Osteoblast (primary cell): ENCODE results near the gene CCR9. TPM values are rescaled to one million over a fixed set of nuclear protein-coding genes. Genes with fewer than 3 reads are reported as not detected.

Experiments
- DNase-seq: peaks from one replicate; pipeline ENCODE4 v3.0.0; 2011; ENCODE audit warnings: low spot score, mixed read lengths; ENCODE audit not compliant: insufficient read length; ENCODE audit errors: missing footprints
- H2AFZ ChIP-seq: 2 replicates; pipeline ENCODE4 v1.6.0; 2011; ENCODE audit warnings: mild to moderate bottlenecking, low read length
- H3K27ac ChIP-seq: 2 replicates; pipeline ENCODE4 v1.5.1; 2011; ENCODE audit warnings: mild to moderate bottlenecking, low read depth, low read length, moderate library complexity
- H3K27me3 ChIP-seq: 2 replicates; pipeline ENCODE4 v1.6.0; 2012; ENCODE audit warnings: mild to moderate bottlenecking, control low read depth, inconsistent platforms, low read length, moderate library complexity; ENCODE audit not compliant: insufficient read depth
- H3K36me3 ChIP-seq: 2 replicates; pipeline ENCODE4 v1.5.1; 2011; ENCODE audit warnings: mild to moderate bottlenecking, low read length, control low read depth, moderate library complexity; ENCODE audit not compliant: insufficient read depth
- H3K4me1 ChIP-seq: 2 replicates; pipeline ENCODE4 v1.5.1; 2011; ENCODE audit warnings: mild to moderate bottlenecking, low read length, control low read depth, moderate library complexity; ENCODE audit not compliant: insufficient read depth
- H3K4me2 ChIP-seq: 2 replicates; pipeline ENCODE4 v1.6.0; 2011; ENCODE audit warnings: mild to moderate bottlenecking, low read length; ENCODE audit not compliant: insufficient read depth
- H3K4me3 ChIP-seq: fragments of 200-600 bp; sonication (generic); 3 replicates; pipeline ENCODE4 v1.5.1; 2012; ENCODE audit warnings: mild to moderate bottlenecking, low read length, inconsistent platforms; ENCODE audit not compliant: insufficient read depth
- H3K79me2 ChIP-seq: 2 replicates; pipeline ENCODE4 v1.6.0; 2012; ENCODE audit warnings: mild to moderate bottlenecking, low read length, control low read depth, inconsistent platforms; ENCODE audit not compliant: insufficient read depth
- H3K9me3 ChIP-seq: 2 replicates; pipeline ENCODE4 v1.5.1; 2011; ENCODE audit warnings: low read depth, low read length, control low read depth
- H4K20me1 ChIP-seq: 2 replicates; pipeline ENCODE4 v1.6.0; 2012; ENCODE audit warnings: mild to moderate bottlenecking, low read length, control low read depth; ENCODE audit not compliant: insufficient read depth
- total RNA-seq: library from RNA; depleted of rRNA; stranded (reverse); fragments of >200 nt; gene quantifications from 2 replicates; pipeline ENCODE4 v1.2.3, GENCODE V29; 2012
- TF ChIP-seq, protein P1 (sequence below): IDR thresholded peaks from 2 replicates; pipeline ENCODE4 v1.5.1; 2011; ENCODE audit warnings: mild to moderate bottlenecking, low read depth, low read length, moderate library complexity; ENCODE audit errors: extremely low read depth

Gene CCR9
- total RNA-seq, 1 donor: not detected

DNA sequence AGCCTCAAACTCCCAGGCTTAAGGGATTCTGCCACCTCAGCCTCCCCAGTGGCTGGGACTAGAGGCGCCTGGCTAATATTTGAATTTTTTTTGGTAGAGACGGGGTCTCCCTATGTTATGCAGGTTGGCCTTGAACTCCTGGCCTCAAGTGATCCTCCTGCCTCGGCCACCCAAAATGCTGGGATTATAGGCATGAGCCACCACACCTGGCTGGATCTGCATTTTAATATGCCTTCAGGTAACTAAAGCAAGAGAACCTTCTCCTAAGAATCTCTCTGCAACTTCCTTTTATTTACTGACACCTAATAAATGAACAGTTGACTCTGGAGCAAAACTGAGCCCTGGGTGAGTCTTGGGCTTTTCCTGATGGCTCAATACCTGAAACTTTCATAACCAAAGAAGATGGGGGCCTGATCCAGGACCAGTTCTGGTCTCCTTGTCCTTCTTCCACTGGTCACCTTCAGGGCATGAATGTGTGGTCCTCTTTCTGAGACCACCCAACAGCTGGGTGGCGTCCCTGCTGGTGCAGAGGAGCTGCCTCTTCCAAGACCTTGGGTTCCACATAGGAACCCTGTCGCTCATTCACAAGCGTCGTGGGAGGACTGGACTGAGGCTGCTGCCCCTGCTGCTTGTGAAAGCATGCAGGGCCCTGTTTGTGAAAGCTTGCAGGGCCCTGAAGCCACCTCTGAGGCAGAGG, 28.2 kb downstream of the CCR9 start:
- peaks cover 11% of the 10 kb centered on the region for H3K4me1 ChIP-seq
- H3K9me3 ChIP-seq: no peaks in the 10 kb centered on the region
- H4K20me1 ChIP-seq: no peaks in the 10 kb centered on the region
- TF ChIP-seq, protein P1, sequence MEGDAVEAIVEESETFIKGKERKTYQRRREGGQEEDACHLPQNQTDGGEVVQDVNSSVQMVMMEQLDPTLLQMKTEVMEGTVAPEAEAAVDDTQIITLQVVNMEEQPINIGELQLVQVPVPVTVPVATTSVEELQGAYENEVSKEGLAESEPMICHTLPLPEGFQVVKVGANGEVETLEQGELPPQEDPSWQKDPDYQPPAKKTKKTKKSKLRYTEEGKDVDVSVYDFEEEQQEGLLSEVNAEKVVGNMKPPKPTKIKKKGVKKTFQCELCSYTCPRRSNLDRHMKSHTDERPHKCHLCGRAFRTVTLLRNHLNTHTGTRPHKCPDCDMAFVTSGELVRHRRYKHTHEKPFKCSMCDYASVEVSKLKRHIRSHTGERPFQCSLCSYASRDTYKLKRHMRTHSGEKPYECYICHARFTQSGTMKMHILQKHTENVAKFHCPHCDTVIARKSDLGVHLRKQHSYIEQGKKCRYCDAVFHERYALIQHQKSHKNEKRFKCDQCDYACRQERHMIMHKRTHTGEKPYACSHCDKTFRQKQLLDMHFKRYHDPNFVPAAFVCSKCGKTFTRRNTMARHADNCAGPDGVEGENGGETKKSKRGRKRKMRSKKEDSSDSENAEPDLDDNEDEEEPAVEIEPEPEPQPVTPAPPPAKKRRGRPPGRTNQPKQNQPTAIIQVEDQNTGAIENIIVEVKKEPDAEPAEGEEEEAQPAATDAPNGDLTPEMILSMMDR: no peak
- no peak for DNase-seq
- H3K36me3 ChIP-seq: no peaks in the 10 kb centered on the region
- H2AFZ ChIP-seq: no peak overlapping the region
- no peak overlapping the region for H3K4me3 ChIP-seq
- no peaks in the 10 kb centered on the region for H3K79me2 ChIP-seq
- H3K4me2 ChIP-seq: no peak overlapping the region
- H3K27me3 ChIP-seq: peaks cover 11% of the 10 kb centered on the region
- H3K27ac ChIP-seq: no peak overlapping the region

DNA sequence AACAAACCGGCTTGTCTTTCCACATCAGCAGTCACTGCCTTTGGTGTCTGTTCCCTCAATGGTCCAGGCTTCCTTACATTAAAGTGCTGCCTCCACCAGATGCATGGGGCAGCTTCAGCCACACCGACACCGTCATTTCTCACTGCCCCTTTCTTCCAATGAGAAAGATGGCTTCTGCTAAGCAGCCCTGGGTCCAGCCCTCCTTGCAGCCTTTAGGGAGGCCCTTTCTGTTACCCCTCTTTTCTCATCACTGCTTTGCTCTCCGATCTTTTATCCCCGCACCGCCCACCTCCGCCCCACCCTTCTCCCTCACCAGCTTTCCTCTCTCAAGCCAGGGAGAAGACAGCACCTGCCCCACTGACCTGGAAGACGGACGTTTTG, 28.7 kb downstream of the CCR9 start:
- no peak for DNase-seq
- Histone ChIP-seq H4K20me1 (no peaks in the 10 kb centered on the region), H3K4me3 (no peak overlapping the region), H3K27me3 (peaks cover 9% of the 10 kb centered on the region), H3K4me1 (peaks cover 11% of the 10 kb centered on the region), H3K79me2 (no peaks in the 10 kb centered on the region), H3K9me3 (no peaks in the 10 kb centered on the region), H3K4me2 (no peak overlapping the region), H3K36me3 (no peaks in the 10 kb centered on the region), H2AFZ (no peak overlapping the region), H3K27ac (no peak overlapping the region)
- TF ChIP-seq, protein P1: no peak

- Histone ChIP-seq H3K36me3 (no peaks in the 10 kb centered on the region), H3K9me3 (no peaks in the 10 kb centered on the region), H3K27me3 (peaks cover 9% of the 10 kb centered on the region), H3K79me2 (no peaks in the 10 kb centered on the region), H4K20me1 (no peaks in the 10 kb centered on the region), H2AFZ (no peak overlapping the region), H3K4me3 (no peak overlapping the region), H3K27ac (no peak overlapping the region), H3K4me2 (peak overlapping the region; percentile 59), H3K4me1 (peaks cover 11% of the 10 kb centered on the region)
- DNase-seq: peak; percentile 96
- TF ChIP-seq, protein P1: no peak
Measured at GRCh38 chr3:45915518-45916231, 29.3 kb downstream of the CCR9 start.

- Histone ChIP-seq H3K4me3 (no peak overlapping the region), H3K4me1 (peaks cover 11% of the 10 kb centered on the region), H3K27me3 (peaks cover 3% of the 10 kb centered on the region), H3K79me2 (no peaks in the 10 kb centered on the region), H3K9me3 (no peaks in the 10 kb centered on the region), H3K36me3 (peaks cover 6% of the 10 kb centered on the region), H3K4me2 (no peak overlapping the region), H3K27ac (no peak overlapping the region), H4K20me1 (no peaks in the 10 kb centered on the region), H2AFZ (no peak overlapping the region)
- no peak for DNase-seq
- TF ChIP-seq, protein P1: no peak
Measured at GRCh38 chr3:45917146-45917898, 31.0 kb downstream of the CCR9 start.
